Occipital lobe (tissue), 2 donors: Measurements from ENCODE around the gene PCID2. TPM values are rescaled to one million over a fixed set of nuclear protein-coding genes. Genes with fewer than 3 reads are reported as not detected.

Experiments
- DNase-seq: peaks from one replicate; lab custom pipeline; 2025; lab: John Stamatoyannopoulos, UW
- total RNA-seq: library from RNA; depleted of rRNA; stranded (reverse); fragments of >200 nt; gene quantifications from one replicate; pipeline ENCODE4 v1.2.3, GENCODE V29; 2014

The PCID2 gene
- total RNA-seq, 1 donor from 2014 or later: 45.9 TPM

GRCh38 chr13:113187883-113188665 lies 20.4 kb downstream of the PCID2 start:
- no peak for DNase-seq

GRCh38 chr13:113187263-113187669 lies 21.2 kb downstream of the PCID2 start:
- DNase-seq: peak; percentile 37

DNA sequence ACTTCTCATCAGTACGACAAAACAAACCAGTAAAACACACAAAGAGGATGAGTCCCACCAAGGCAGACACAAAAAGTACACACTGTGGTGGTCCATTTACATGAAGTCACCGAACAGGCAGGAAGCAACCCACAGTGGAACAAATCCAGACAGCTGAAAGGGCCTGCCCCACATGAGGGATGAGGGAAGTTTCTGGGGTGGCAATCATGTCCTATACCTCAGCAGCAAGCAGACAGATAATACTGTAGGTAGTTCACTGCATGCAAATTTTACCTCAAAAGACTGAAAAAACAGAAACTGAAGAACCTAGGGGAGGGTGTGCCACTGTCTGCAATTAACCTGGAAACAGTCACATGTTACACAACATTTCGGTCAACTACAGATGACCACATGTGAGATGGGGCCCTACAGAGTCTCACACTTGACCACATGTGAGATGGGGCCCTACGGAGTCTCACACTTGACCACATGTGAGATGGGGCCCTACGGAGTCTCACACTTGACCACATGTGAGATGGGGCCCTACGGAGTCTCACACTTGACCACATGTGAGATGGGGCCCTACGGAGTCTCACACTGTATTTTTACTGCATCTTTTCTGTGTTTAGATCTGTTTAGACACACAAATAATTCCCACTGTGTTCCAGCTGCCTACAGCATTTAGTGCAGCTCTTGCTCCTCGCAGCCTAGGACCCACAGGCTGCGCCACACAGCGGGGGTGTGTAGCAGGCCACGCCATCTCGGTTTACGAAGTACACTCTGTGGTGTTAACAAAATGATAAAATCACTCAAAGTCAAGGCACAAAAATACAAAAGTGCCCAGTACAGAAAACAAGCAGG lies 22.2 kb downstream of the PCID2 start:
- no peak for DNase-seq

GRCh38 chr13:113184568-113185440 lies 23.7 kb downstream of the PCID2 start:
- DNase-seq: no peak

GRCh38 chr13:113183450-113184129 lies 24.9 kb downstream of the PCID2 start:
- DNase-seq: no peak

GRCh38 chr13:113182046-113182445 lies 26.4 kb downstream of the PCID2 start:
- DNase-seq: no peak

DNA sequence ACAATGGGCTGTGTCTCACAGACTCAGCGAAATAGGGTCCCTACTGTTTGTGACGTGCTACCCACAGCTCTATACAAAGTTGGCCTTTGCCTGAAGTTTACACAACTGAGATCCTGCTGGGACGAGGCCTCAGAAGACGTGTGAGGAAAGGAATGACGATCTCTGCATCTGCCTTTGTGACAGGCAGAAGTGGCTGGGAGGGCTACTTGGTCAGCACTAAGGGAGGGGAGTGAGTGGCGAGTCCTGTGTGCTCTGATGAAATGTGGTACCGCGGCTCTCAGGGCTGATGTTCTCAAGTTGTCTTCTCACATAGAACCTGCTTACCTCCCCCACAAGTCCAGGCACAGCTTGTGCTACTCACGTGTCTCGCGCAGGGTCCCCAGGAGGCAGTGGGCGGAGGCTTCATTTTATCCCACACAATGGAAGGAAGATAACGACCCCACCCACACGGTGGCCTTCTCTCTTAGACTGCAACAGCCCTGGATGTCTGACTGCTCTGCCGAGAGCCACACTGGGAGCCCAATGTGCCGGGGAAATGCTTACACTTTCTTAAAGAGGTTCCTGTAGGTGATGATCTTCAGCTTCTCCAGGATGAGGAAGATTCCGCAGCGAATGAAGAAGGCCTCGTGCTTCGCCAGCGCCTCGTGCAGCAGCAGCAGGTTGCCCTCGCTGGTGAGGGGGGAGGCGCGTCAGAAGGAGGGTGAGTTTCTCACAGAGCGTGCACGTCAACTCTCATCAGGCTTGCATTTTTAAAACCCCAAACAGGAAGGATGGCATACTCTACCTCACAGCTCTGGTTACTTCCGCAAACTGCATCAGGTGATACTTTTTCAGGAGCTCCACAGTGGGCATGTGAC lies 28.9 kb downstream of the PCID2 start:
- peak; percentile 17 for DNase-seq

- DNase-seq: no peak
Observed at GRCh38 chr13:113178896-113179167, 29.6 kb downstream of the PCID2 start.

DNA sequence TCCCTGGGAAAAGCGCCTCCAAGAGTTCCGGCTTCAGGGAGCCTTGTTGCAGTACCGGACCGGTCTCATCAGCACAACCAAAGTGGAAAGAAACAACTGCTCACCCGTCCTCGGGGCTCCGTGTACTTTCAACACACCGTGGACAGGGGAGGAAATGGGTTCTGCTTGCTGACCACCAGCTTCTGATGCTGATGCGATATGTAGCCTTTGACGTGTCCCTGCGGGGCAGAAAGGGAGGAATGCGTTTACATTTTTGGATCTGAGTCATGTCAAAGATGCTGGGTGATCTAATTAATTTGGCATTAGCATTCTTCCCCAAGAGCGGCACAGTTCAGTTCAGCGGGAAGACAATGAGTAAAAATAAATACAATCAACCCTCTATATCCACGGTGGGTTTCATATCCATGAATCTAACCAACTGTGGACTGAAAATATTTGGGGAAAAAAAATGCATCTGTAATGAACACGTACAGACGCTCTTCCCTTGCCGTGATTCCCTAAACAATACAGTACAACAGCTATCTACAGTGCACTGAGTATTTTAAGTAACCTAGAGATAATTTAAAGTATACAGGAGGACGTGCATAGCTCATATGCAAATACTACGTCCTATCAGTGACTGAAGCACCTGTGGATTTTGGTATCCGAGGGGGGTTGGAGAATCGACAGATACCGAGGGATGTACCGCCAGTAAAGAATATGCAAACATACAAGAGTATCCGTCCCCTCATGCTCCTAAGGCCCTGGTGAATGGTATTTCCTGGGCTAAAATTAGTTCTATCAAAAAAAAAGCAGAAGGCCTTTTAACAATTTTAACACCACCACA lies 30.2 kb downstream of the PCID2 start:
- no peak for DNase-seq

DNA sequence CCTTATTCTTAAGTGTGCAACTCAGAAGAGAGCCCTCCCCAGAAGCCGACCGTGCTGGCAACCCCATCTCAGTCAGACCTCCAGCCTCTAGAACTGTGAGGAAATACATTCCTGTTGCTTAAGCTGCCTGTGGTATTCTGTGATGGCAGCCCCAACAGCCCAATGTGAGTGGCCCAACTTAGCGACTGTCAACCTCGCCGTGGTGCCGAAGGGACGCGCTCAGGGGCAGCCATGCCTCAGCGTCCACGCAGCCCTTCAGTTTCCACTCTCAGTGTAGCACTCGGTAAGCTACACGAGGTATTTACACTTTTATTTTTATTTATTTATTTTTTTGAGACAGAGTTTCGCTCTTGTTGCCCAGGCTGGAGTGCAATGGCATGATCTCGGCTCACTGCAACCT lies 31.6 kb downstream of the PCID2 start:
- no peak for DNase-seq

DNA sequence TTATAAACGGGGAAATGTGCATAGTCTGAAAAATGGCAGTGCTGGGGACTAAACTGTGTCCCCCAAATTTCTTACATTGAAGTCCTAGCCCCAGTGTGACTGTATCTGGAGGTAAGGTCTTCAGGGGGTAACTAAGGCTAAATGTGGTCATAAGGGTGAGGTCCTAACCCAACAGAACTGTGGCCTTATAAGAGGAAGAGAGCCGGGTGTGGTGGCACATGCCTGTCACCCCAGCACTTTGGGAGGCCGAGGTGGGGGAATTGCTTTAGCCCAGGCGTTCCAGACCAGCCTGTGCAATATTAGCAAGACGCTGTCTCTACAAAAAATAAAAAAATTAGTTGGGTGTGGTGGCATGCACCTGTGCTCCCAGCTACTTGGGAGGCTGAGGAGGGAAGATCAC lies 32.2 kb downstream of the PCID2 start:
- no peak for DNase-seq

DNA sequence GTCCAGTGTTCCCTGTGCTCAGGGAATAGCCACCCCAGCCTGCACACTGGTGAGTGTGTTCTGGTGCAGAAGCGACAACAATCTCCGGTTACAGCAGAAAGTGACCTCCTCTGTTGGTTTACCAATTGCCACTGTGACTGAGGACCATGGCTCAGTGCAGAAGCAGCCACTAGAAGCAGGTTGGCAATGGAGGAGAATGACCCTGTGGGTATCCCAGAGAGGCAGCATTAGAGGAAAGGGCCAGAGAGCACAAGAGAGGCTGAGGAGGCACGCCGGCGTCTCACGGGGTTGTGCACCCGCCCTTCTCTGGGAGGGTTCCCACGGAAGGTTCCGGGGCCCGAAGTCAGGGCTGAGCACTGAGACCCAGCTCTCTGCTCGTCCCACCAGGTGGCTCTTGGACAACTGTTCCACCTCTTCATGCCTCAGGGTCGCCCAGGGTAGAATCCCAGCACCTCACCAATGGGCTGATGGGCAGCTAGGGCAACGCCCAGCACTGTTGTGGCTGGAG lies 36.0 kb downstream of the PCID2 start:
- no peak for DNase-seq

- no peak for DNase-seq
Observed at GRCh38 chr13:113171250-113172125, 37.0 kb downstream of the PCID2 start.

GRCh38 chr13:113170511-113170910 lies 38.0 kb downstream of the PCID2 start:
- no peak for DNase-seq

GRCh38 chr13:113169277-113170272 lies 38.9 kb downstream of the PCID2 start:
- no peak for DNase-seq

- DNase-seq: no peak
Observed at GRCh38 chr13:113168211-113168610, 40.3 kb downstream of the PCID2 start.

DNA sequence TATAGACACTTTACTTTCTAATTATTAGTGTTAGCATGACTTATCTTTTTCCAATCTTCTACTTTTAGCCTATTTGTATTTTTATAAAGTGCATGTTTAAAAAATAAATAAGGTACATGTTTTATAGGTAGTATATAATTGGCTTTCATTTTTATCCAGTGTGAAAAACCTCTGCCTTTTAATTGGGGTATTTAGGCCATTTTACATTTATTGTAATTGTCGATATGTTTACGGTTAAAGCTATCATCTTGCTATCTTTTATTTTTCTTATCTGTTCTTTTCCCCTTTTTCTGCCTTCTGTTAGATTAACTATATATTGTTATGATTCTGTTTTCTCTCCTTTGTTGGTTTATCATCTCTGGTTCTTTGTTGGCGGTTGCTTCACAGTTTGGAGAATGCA lies 40.9 kb downstream of the PCID2 start:
- no peak for DNase-seq
